GM12878 (cell line): ENCODE results near the gene KCNS1. TPM values are rescaled to one million over a fixed set of nuclear protein-coding genes. Genes with fewer than 3 reads are reported as not detected.

Experiments
- ATAC-seq: fragments of 200-7000 bp; cut with Tn5 transposase; 3 replicates; pipeline ENCODE4 v1.9.1; 2020; ENCODE audit warnings: mild to moderate bottlenecking, moderate library complexity
- BruUV-seq: library from RNA; stranded (reverse); fragments of 400-500 nt; replicated peaks from 2 replicates; lab custom pipeline; 2021; lab: Mats Ljungman, UMichigan
- CTCF ChIA-PET: fragments of 300-600 bp; sonication (Branson Sonifier 250); formaldehyde crosslinking; extraction: SDS; loops from one replicate; lab custom pipeline; 2021; ENCODE audit warnings: inconsistent platforms; lab: Yijun Ruan, JAX
- POLR2A ChIA-PET: fragments of 350-600 bp; formaldehyde crosslinking; extraction: SDS; loops from one replicate; lab custom pipeline; 2021; ENCODE audit warnings: inconsistent platforms; lab: Charles Lee
- RAD21 ChIA-PET: fragments of 300-600 bp; sonication (Branson Sonifier 250); formaldehyde crosslinking; loops from one replicate; lab custom pipeline; 2023; ENCODE audit warnings: antibody characterized with exemption; ENCODE audit not compliant: unreplicated experiment; lab: Charles Lee
- SMC1A ChIA-PET: fragments of 300-600 bp; sonication (Branson Sonifier 250); formaldehyde crosslinking; loops from one replicate; lab custom pipeline; 2023; ENCODE audit not compliant: unreplicated experiment, uncharacterized antibody; lab: Charles Lee
- DNase-seq: peaks from one replicate; pipeline ENCODE4 v3.0.0-alpha.2; 2011; ENCODE audit warnings: low read depth, low spot score
- FAIRE-seq: peaks from 3 replicates; lab custom pipeline; 2011; peaks lifted over from hg19 to GRCh38; lab: Jason Lieb, UNC
- H2AFZ ChIP-seq: 2 replicates; pipeline ENCODE4 v1.6.0; 2011; ENCODE audit warnings: low read depth, low read length, control low read depth; ENCODE audit not compliant: control insufficient read depth
- H3K27ac ChIP-seq: 2 replicates; pipeline ENCODE4 v1.5.1; 2011; ENCODE audit warnings: control low read depth; ENCODE audit not compliant: control insufficient read depth, insufficient read depth
- H3K27me3 ChIP-seq, 2 experiments: replicated peaks in 1 of 2; 2 replicates each; pipeline versions ENCODE4 v1.6.0 to v1.6.1; 2011; ENCODE audit warnings: low read length in 1 of 2; ENCODE audit not compliant: control insufficient read depth in 2 of 2, insufficient read depth in 2 of 2
- H3K36me3 ChIP-seq, 2 experiments: 2 replicates each; pipeline ENCODE4 v1.5.1; 2011; ENCODE audit warnings: low read length in 1 of 2; ENCODE audit not compliant: control insufficient read depth in 2 of 2, insufficient read depth in 2 of 2
- H3K4me1 ChIP-seq: 2 replicates; pipeline ENCODE4 v1.6.1; 2011; ENCODE audit warnings: mild to moderate bottlenecking, low read length, moderate library complexity, mixed read lengths; ENCODE audit not compliant: control insufficient read depth, insufficient read depth
- H3K4me2 ChIP-seq: 2 replicates; pipeline ENCODE4 v1.6.0; 2011; ENCODE audit warnings: control low read depth; ENCODE audit not compliant: control insufficient read depth, insufficient read depth
- H3K4me3 ChIP-seq: fragments of 200-600 bp; sonication (generic); 2 replicates; pipeline ENCODE4 v1.5.1; 2016
- H3K79me2 ChIP-seq: 2 replicates; pipeline ENCODE4 v1.6.0; 2011; ENCODE audit warnings: low read length; ENCODE audit not compliant: control insufficient read depth, insufficient read depth
- H3K9ac ChIP-seq: 2 replicates; pipeline ENCODE4 v1.8.0; 2011; ENCODE audit warnings: low read length, control low read depth, mixed read lengths; ENCODE audit not compliant: control insufficient read depth, insufficient read depth
- H3K9me3 ChIP-seq: replicated peaks from 3 replicates; pipeline ENCODE4 v1.5.1; 2011; ENCODE audit warnings: mild to moderate bottlenecking, low read length; ENCODE audit not compliant: control insufficient read depth, insufficient read depth
- H4K20me1 ChIP-seq: 2 replicates; pipeline ENCODE4 v1.6.0; 2011; ENCODE audit not compliant: control insufficient read depth, insufficient read depth
- BCL3 ChIP-seq: IDR thresholded peaks from 2 replicates; pipeline ENCODE4 v1.6.1; 2011; ENCODE audit warnings: borderline replicate concordance, low read depth, mild to moderate bottlenecking, moderate library complexity, low read length; ENCODE audit not compliant: insufficient read depth, poor library complexity, severe bottlenecking
- FOS ChIP-seq: IDR thresholded peaks from 3 replicates; pipeline ENCODE4 v1.6.1; 2011; ENCODE audit warnings: borderline replicate concordance; ENCODE audit not compliant: insufficient read length; ENCODE audit errors: extremely low read depth
- MTA2 ChIP-seq: fragments of 450-650 bp; IDR thresholded peaks from 2 replicates; pipeline ENCODE4 v1.6.1; 2016; ENCODE audit warnings: low read depth, mild to moderate bottlenecking, moderate library complexity
- NR2F1 ChIP-seq: fragments of 450-650 bp; conservative IDR thresholded peaks from 2 replicates; pipeline ENCODE4 v1.6.1; 2017; ENCODE audit warnings: mild to moderate bottlenecking
- TAF1 ChIP-seq: IDR thresholded peaks from 2 replicates; pipeline ENCODE4 v1.6.1; 2011; ENCODE audit warnings: mild to moderate bottlenecking, low read depth, low read length, borderline replicate concordance
- ZBED1 ChIP-seq: IDR thresholded peaks from 2 replicates; pipeline ENCODE4 v1.6.1; 2016; ENCODE audit warnings: borderline replicate concordance
- ZNF207 ChIP-seq: fragments of 450-650 bp; IDR thresholded peaks from 2 replicates; pipeline ENCODE4 v1.6.1; 2014; ENCODE audit warnings: antibody characterized with exemption, mild to moderate bottlenecking, borderline replicate concordance
- ZNF274 ChIP-seq: IDR thresholded peaks from one replicate; pipeline ENCODE4 v1.8.0; 2011; ENCODE audit not compliant: insufficient read length, insufficient read depth
- WGBS: methylation state at CpG from one replicate; pipeline ENCODE4 v1.1.6; 2016; ENCODE audit warnings: low lambda C conversion rate; ENCODE audit not compliant: insufficient replicate concordance, insufficient coverage; ENCODE audit errors: missing lambda C conversion rate; 5-methylcytosine and 5-hydroxymethylcytosine counted together
- in situ Hi-C: fragments of 300-500 bp; cut with MboI; formaldehyde crosslinking; loops from 9 replicates; pipeline ENCODE4 v1.14.3; 2018; ENCODE audit warnings: mixed read lengths
- intact Hi-C: fragments of 100-400 bp; cut with micrococcal nuclease; formaldehyde crosslinking; loops from one replicate; pipeline ENCODE4 v1.14.2; 2022; ENCODE audit not compliant: unreplicated experiment
- polyA plus RNA-seq, 11 experiments: library from polyadenylated mRNA; depleted of rRNA in 4 of 11; unstranded in 6 of 11; stranded (reverse) in 5 of 11; fragments of >200 nt; fragmentation: Nextera tagmentation in 4 of 11; fragmentation: Illumina TruSeq in 1 of 11; extraction: Ambion mirVana in 4 of 11; extraction: Trizol in 1 of 11; gene quantifications; 1 replicate in 1 of 11; 2 replicates in 10 of 11; pipeline versions ENCODE4 v1.2.1 to v1.2.3, GENCODE V29; 2011 to 2016; ENCODE audit warnings: inconsistent platforms in 2 of 11, missing spikeins in 2 of 11, low read depth in 1 of 11
- total RNA-seq, 4 experiments: library from RNA; depleted of rRNA in 3 of 4; stranded (reverse); fragments of >200 nt in 3 of 4; fragmentation: Illumina TruSeq in 1 of 4; extraction: Trizol in 1 of 4; gene quantifications; 2 replicates each; pipeline versions ENCODE4 v1.2.1 to v1.2.3, GENCODE V29; 2013 to 2021
- TF ChIP-seq, protein P1 (sequence below): IDR thresholded peaks from 2 replicates; pipeline ENCODE4 v1.6.1; 2011; ENCODE audit warnings: low read depth, mild to moderate bottlenecking, low read length, moderate library complexity, borderline replicate concordance; ENCODE audit errors: extremely low read depth
- TF ChIP-seq, protein P2 (sequence below): fragments of 150-350 bp; IDR thresholded peaks from 2 replicates; pipeline ENCODE4 v1.6.1; 2014; ENCODE audit warnings: mild to moderate bottlenecking, low read depth, low read length

KCNS1 gene
- total and polyA plus RNA-seq, 10 of the 15 experiments (the other 5 are each of a cell fraction or from before 2014, with no cell fraction given): not detected

DNA sequence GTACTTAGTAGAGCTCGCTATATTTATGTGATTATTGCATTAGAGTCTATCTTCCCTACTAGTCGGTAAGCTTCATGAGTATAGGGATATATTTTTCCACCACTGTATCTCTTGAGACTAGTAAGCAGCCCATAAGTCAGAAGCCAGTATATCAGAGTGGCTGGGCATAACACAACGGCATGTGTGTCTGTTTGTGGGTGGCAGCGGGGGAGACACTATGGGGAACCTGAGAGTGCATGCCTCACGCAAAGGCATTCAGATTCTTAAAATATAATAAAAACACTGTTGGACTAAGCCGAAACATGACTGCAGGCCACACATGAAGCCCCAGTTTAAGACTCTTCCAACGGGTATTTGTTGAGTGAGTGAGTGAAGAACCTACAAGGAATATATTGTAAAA is 8.0 kb downstream of the KCNS1 start:
- Histone ChIP-seq H3K27ac (no peak overlapping the region), H2AFZ (no peak overlapping the region), H3K9me3 (no peaks in the 10 kb centered on the region; the same call in 2 of the 3 replicates), H4K20me1 (no peaks in the 10 kb centered on the region; the same call in 1 of the 2 replicates), H3K4me2 (no peak overlapping the region), H3K9ac (no peak overlapping the region), H3K4me1 (no peaks in the 10 kb centered on the region), H3K79me2 (no peaks in the 10 kb centered on the region), H3K27me3 (peaks cover 0 to 3% of the 10 kb centered on the region in 2 experiments; a peak in 2 of 4 replicates), H3K36me3 (no peaks in the 10 kb centered on the region; a peak in 1 of 4 replicates), H3K4me3 (no peak overlapping the region)
- TF ChIP-seq TAF1 (no peak), FOS (no peak), MTA2 (no peak)
- no peak for ATAC-seq
- ChIA-PET SMC1A (interaction anchor here (0.7 to 8.3 kb wide), 4 partner anchors 42 to 133 kb away, joined by 3 to 108 read pairs (median 43); no protein-coding TSS in a partner anchor), CTCF (interaction anchor here (1.0 to 6.3 kb wide), 10 partner anchors 13 to 198 kb away, joined by 3 to 162 read pairs (median 33); partner anchors contain the start of gene WFDC5), RAD21 (interaction anchor here (1.5 to 7.0 kb wide), 2 partner anchors 43 to 49 kb away, joined by 9 to 47 read pairs; no protein-coding TSS in a partner anchor), POLR2A (no interaction called here)
- intact Hi-C loops: no loop called here
- WGBS: 90% methylated on average over 7 of the region's 7 CpGs
- DNase-seq: no peak
- in situ Hi-C loops: no loop called here
- no TSS peak for BruUV-seq
- FAIRE-seq: no peak

- ChIA-PET RAD21 (interaction anchor here (0.7 to 7.0 kb wide), 2 partner anchors 42 to 47 kb away, joined by 3 to 47 read pairs; no protein-coding TSS in a partner anchor), CTCF (interaction anchor here (4.5 to 6.3 kb wide), 2 partner anchors 48 to 79 kb away, joined by 36 to 65 read pairs; no protein-coding TSS in a partner anchor), SMC1A (interaction anchor here (8.3 kb wide), 1 partner anchor 41 kb away, joined by 82 read pairs; no protein-coding TSS in a partner anchor), POLR2A (no interaction called here)
- no peak for ATAC-seq
- intact Hi-C loops: no loop called here
- in situ Hi-C loops: no loop called here
- Histone ChIP-seq H3K27ac (no peak overlapping the region), H3K79me2 (no peaks in the 10 kb centered on the region), H3K4me1 (no peaks in the 10 kb centered on the region), H3K36me3 (peaks cover 0 to 2% of the 10 kb centered on the region in 2 experiments; a peak in 2 of 4 replicates), H3K9ac (no peak overlapping the region), H2AFZ (no peak overlapping the region), H3K4me2 (no peak overlapping the region), H3K4me3 (no peak overlapping the region), H3K9me3 (no peaks in the 10 kb centered on the region), H4K20me1 (no peaks in the 10 kb centered on the region; the same call in 1 of the 2 replicates), H3K27me3 (no peaks in the 10 kb centered on the region)
- no TSS peak for BruUV-seq
- WGBS: 85% methylated on average over 3 of the region's 3 CpGs
- no peak for DNase-seq
- no peak for FAIRE-seq
- no peak for TF ChIP-seq ZNF274
- TF ChIP-seq BCL3: no peak
- TF ChIP-seq, protein P1, sequence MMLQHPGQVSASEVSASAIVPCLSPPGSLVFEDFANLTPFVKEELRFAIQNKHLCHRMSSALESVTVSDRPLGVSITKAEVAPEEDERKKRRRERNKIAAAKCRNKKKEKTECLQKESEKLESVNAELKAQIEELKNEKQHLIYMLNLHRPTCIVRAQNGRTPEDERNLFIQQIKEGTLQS: no peak
- TF ChIP-seq ZNF207: no peak
- TF ChIP-seq NR2F1: no peak
- TF ChIP-seq ZBED1: no peak
- TF ChIP-seq, protein P2, sequence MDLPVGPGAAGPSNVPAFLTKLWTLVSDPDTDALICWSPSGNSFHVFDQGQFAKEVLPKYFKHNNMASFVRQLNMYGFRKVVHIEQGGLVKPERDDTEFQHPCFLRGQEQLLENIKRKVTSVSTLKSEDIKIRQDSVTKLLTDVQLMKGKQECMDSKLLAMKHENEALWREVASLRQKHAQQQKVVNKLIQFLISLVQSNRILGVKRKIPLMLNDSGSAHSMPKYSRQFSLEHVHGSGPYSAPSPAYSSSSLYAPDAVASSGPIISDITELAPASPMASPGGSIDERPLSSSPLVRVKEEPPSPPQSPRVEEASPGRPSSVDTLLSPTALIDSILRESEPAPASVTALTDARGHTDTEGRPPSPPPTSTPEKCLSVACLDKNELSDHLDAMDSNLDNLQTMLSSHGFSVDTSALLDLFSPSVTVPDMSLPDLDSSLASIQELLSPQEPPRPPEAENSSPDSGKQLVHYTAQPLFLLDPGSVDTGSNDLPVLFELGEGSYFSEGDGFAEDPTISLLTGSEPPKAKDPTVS: no peak
Observed at GRCh38 chr20:45091366-45091765, 9.6 kb downstream of the KCNS1 start.
